H9 (cell line): ENCODE measurements around the gene MMP2. TPM values are rescaled to one million over a fixed set of nuclear protein-coding genes. Genes with fewer than 3 reads are reported as not detected.

ENCODE experiments used
- DNase-seq: peaks from one replicate; pipeline ENCODE4 v3.0.0-alpha.2; 2017
- H2AFZ ChIP-seq: one replicate; pipeline ENCODE4 v1.6.1; 2013; ENCODE audit warnings: mild to moderate bottlenecking, low read length, control low read depth, moderate library complexity
- H2AK5ac ChIP-seq: 2 replicates; pipeline ENCODE4 v1.6.1; 2013; ENCODE audit warnings: low read length, control low read depth, mixed read lengths; ENCODE audit not compliant: insufficient read length
- H2BK120ac ChIP-seq: one replicate; pipeline ENCODE4 v1.6.1; 2013; ENCODE audit warnings: low read depth, mild to moderate bottlenecking, low read length, control low read depth, inconsistent platforms; ENCODE audit not compliant: poor library complexity, severe bottlenecking
- H2BK12ac ChIP-seq: 2 replicates; pipeline ENCODE4 v1.6.1; 2013; ENCODE audit warnings: low read length, control low read depth, mixed read lengths, low read depth; ENCODE audit not compliant: insufficient read length
- H2BK15ac ChIP-seq: 2 replicates; pipeline ENCODE4 v1.6.1; 2013; ENCODE audit warnings: low read depth, low read length, control low read depth
- H2BK20ac ChIP-seq: one replicate; pipeline ENCODE4 v1.6.1; 2013; ENCODE audit warnings: low read depth, mild to moderate bottlenecking, low read length, control low read depth, inconsistent platforms; ENCODE audit not compliant: poor library complexity, severe bottlenecking
- H2BK5ac ChIP-seq: 2 replicates; pipeline ENCODE4 v1.6.1; 2013; ENCODE audit warnings: low read length, control low read depth, mixed read lengths; ENCODE audit not compliant: insufficient read length
- H3K14ac ChIP-seq: 2 replicates; pipeline ENCODE4 v1.6.1; 2013; ENCODE audit warnings: low read length, control low read depth; ENCODE audit not compliant: insufficient read depth
- H3K18ac ChIP-seq: 2 replicates; pipeline ENCODE4 v1.6.1; 2013; ENCODE audit warnings: low read depth, mild to moderate bottlenecking, mixed read lengths, low read length, control low read depth; ENCODE audit not compliant: insufficient read length
- H3K23ac ChIP-seq: 2 replicates; pipeline ENCODE4 v1.6.1; 2013; ENCODE audit warnings: low read length, control low read depth, mixed read lengths, low read depth; ENCODE audit not compliant: insufficient read length
- H3K23me2 ChIP-seq: 2 replicates; pipeline ENCODE4 v1.6.1; 2013; ENCODE audit warnings: low read depth, mild to moderate bottlenecking, mixed read lengths, low read length, control low read depth; ENCODE audit not compliant: insufficient read length, poor library complexity, severe bottlenecking
- H3K27ac ChIP-seq: 2 replicates; pipeline ENCODE4 v1.5.1; 2013; ENCODE audit warnings: low read length, control low read depth, mixed read lengths, low read depth; ENCODE audit not compliant: insufficient read length
- H3K27me3 ChIP-seq: 2 replicates; pipeline ENCODE4 v1.6.1; 2013; ENCODE audit warnings: low read length, control low read depth, inconsistent platforms; ENCODE audit not compliant: insufficient read depth
- H3K4ac ChIP-seq: 2 replicates; pipeline ENCODE4 v1.6.1; 2013; ENCODE audit warnings: low read depth, mild to moderate bottlenecking, control low read depth, inconsistent platforms, low read length, moderate library complexity
- H3K4me1 ChIP-seq: 2 replicates; pipeline ENCODE4 v1.6.1; 2013; ENCODE audit warnings: low read length, control low read depth, inconsistent platforms; ENCODE audit not compliant: insufficient read depth
- H3K4me2 ChIP-seq: 2 replicates; pipeline ENCODE4 v1.6.1; 2013; ENCODE audit warnings: low read length, control low read depth, mixed read lengths; ENCODE audit not compliant: insufficient read length, insufficient read depth
- H3K56ac ChIP-seq: 2 replicates; pipeline ENCODE4 v1.6.1; 2013; ENCODE audit warnings: low read depth, mild to moderate bottlenecking, mixed read lengths, low read length, control low read depth; ENCODE audit not compliant: insufficient read length
- H3K79me1 ChIP-seq: 2 replicates; pipeline ENCODE4 v1.6.1; 2013; ENCODE audit warnings: low read depth, mild to moderate bottlenecking, moderate library complexity, low read length, control low read depth, inconsistent platforms; ENCODE audit not compliant: insufficient read depth, poor library complexity, severe bottlenecking
- H3K79me2 ChIP-seq: 2 replicates; pipeline ENCODE4 v1.6.1; 2013; ENCODE audit warnings: low read length, control low read depth, inconsistent platforms; ENCODE audit not compliant: insufficient read depth
- H3K9ac ChIP-seq: 2 replicates; pipeline ENCODE4 v1.6.1; 2013; ENCODE audit warnings: low read length, control low read depth, mixed read lengths; ENCODE audit not compliant: insufficient read length; ENCODE audit errors: extremely low read depth
- H3K9me3 ChIP-seq: one replicate; pipeline ENCODE4 v1.6.1; 2013; ENCODE audit warnings: low read depth, low read length, inconsistent platforms; ENCODE audit not compliant: control insufficient read depth
- H3T11ph ChIP-seq: one replicate; pipeline ENCODE4 v1.6.1; 2013; ENCODE audit warnings: mild to moderate bottlenecking, low read length, control low read depth, inconsistent platforms
- H4K20me1 ChIP-seq: one replicate; pipeline ENCODE4 v1.6.1; 2013; ENCODE audit not compliant: control insufficient read depth, insufficient read length, insufficient read depth
- H4K5ac ChIP-seq: 2 replicates; pipeline ENCODE4 v1.6.1; 2013; ENCODE audit warnings: low read depth, mild to moderate bottlenecking, mixed read lengths, low read length, control low read depth; ENCODE audit not compliant: insufficient read length
- H4K8ac ChIP-seq: replicated peaks from 2 replicates; pipeline ENCODE4 v1.6.1; 2013; ENCODE audit warnings: low read length, control low read depth, mixed read lengths, low read depth; ENCODE audit not compliant: insufficient read length
- H4K91ac ChIP-seq: 2 replicates; pipeline ENCODE4 v1.6.1; 2013; ENCODE audit warnings: low read depth, mild to moderate bottlenecking, moderate library complexity, mixed read lengths, low read length, control low read depth; ENCODE audit not compliant: insufficient read length
- H3K27ac Mint-ChIP-seq, 3 experiments: 2 replicates in 2 of 3; 3 replicates in 1 of 3; pipeline ENCODE4 v1.8.0; 2020 to 2021; ENCODE audit warnings: mixed read lengths in 3 of 3, mild to moderate bottlenecking in 1 of 3, moderate library complexity in 1 of 3
- H3K27me3 Mint-ChIP-seq: 2 replicates; pipeline ENCODE4 v1.8.0; 2021; ENCODE audit warnings: low read depth, mild to moderate bottlenecking, moderate library complexity, mixed read lengths
- H3K36me3 Mint-ChIP-seq, 3 experiments: 2 replicates in 2 of 3; 3 replicates in 1 of 3; pipeline ENCODE4 v1.8.0; 2020 to 2021; ENCODE audit warnings: low read depth in 3 of 3, mixed read lengths in 3 of 3; ENCODE audit not compliant: insufficient read depth in 1 of 3
- H3K4me1 Mint-ChIP-seq, 2 experiments: 2 replicates each; pipeline ENCODE4 v1.8.0; 2020; ENCODE audit warnings: mixed read lengths in 2 of 2
- H3K4me3 Mint-ChIP-seq, 2 experiments: 2 replicates in 1 of 2; 3 replicates in 1 of 2; pipeline ENCODE4 v1.8.0; 2020 to 2021; ENCODE audit warnings: mild to moderate bottlenecking in 2 of 2, mixed read lengths in 2 of 2, moderate library complexity in 1 of 2
- H3K9me3 Mint-ChIP-seq, 2 experiments: 2 replicates in 1 of 2; 3 replicates in 1 of 2; pipeline ENCODE4 v1.8.0; 2020; ENCODE audit warnings: mild to moderate bottlenecking in 2 of 2, mixed read lengths in 2 of 2, moderate library complexity in 1 of 2
- WGBS: extraction: QIAGEN DNeasy Blood & Tissue Kit; methylation state at CpG from one replicate; pipeline ENCODE4 v1.1.7; 2013; ENCODE audit warnings: missing lambda C conversion rate, low lambda C conversion rate, mixed read lengths; ENCODE audit not compliant: insufficient read length; ENCODE audit errors: extremely low coverage; 5-methylcytosine and 5-hydroxymethylcytosine counted together
- total RNA-seq: library from RNA; stranded (reverse); gene quantifications from 2 replicates; pipeline ENCODE4 v1.2.1, GENCODE V29; 2021
- TF ChIP-seq, protein P1 (sequence below): fragments of 200-600 bp; sonication (generic); conservative IDR thresholded peaks from 3 replicates; pipeline ENCODE4 v1.8.0; 2021; ENCODE audit warnings: antibody characterized with exemption, mild to moderate bottlenecking

MMP2 gene
- total RNA-seq, 1 experiment from 2014 or later = 23.1 TPM

GRCh38 chr16:55444754-55445485 lies 34.1 kb upstream of the MMP2 start:
- H2BK20ac ChIP-seq = no peak overlapping the region
- H3K4ac ChIP-seq = no peak overlapping the region
- no peaks in the 10 kb centered on the region for H4K20me1 ChIP-seq
- TF ChIP-seq, protein P1, sequence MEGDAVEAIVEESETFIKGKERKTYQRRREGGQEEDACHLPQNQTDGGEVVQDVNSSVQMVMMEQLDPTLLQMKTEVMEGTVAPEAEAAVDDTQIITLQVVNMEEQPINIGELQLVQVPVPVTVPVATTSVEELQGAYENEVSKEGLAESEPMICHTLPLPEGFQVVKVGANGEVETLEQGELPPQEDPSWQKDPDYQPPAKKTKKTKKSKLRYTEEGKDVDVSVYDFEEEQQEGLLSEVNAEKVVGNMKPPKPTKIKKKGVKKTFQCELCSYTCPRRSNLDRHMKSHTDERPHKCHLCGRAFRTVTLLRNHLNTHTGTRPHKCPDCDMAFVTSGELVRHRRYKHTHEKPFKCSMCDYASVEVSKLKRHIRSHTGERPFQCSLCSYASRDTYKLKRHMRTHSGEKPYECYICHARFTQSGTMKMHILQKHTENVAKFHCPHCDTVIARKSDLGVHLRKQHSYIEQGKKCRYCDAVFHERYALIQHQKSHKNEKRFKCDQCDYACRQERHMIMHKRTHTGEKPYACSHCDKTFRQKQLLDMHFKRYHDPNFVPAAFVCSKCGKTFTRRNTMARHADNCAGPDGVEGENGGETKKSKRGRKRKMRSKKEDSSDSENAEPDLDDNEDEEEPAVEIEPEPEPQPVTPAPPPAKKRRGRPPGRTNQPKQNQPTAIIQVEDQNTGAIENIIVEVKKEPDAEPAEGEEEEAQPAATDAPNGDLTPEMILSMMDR = no peak
- H3K79me2 ChIP-seq = no peaks in the 10 kb centered on the region
- H2BK15ac ChIP-seq = no peak overlapping the region
- no peak overlapping the region for H4K91ac ChIP-seq
- H3K9me3 ChIP-seq = no peaks in the 10 kb centered on the region
- no peak overlapping the region for H2AFZ ChIP-seq
- H3K23me2 ChIP-seq = no peaks in the 10 kb centered on the region
- H3K4me1 ChIP-seq = no peaks in the 10 kb centered on the region
- H2BK120ac ChIP-seq = no peak overlapping the region
- Mint-ChIP-seq H3K9me3 (no peaks in the 10 kb centered on the region), H3K4me3 (no peak overlapping the region), H3K27ac (no peak overlapping the region), H3K36me3 (no peaks in the 10 kb centered on the region), H3K27me3 (peaks cover 2% of the 10 kb centered on the region), H3K4me1 (no peaks in the 10 kb centered on the region)
- H3K27ac ChIP-seq = no peak overlapping the region
- H2BK12ac ChIP-seq = no peak overlapping the region
- no peak overlapping the region for H3K56ac ChIP-seq
- no peak overlapping the region for H2AK5ac ChIP-seq
- H3K18ac ChIP-seq = no peak overlapping the region
- no peak overlapping the region for H4K8ac ChIP-seq
- no CpG with 5 or more reads among the region's 8 CpGs for WGBS
- no peak overlapping the region for H3K23ac ChIP-seq
- no peaks in the 10 kb centered on the region for H3K27me3 ChIP-seq
- H3K79me1 ChIP-seq = no peaks in the 10 kb centered on the region
- H3K4me2 ChIP-seq = no peak overlapping the region
- DNase-seq = no peak
- H3T11ph ChIP-seq = no peak overlapping the region
- no peak overlapping the region for H3K9ac ChIP-seq
- no peak overlapping the region for H4K5ac ChIP-seq
- H2BK5ac ChIP-seq = no peak overlapping the region
- no peak overlapping the region for H3K14ac ChIP-seq
